Suprapubic skin (tissue), 4 donors: Measurements from ENCODE around the gene MED26. TPM values are rescaled to one million over a fixed set of nuclear protein-coding genes. Genes with fewer than 3 reads are reported as not detected.

ENCODE experiments used
- DNase-seq, 2 donors: peaks; one replicate each; pipeline ENCODE4 v3.0.0-alpha.2; 2019; ENCODE audit warnings: low spot score in 2 of 2
- H3K27ac ChIP-seq: fragments of 200-600 bp; sonication (generic); one replicate; pipeline ENCODE4 v1.5.1; 2019
- H3K27me3 ChIP-seq: fragments of 200-600 bp; sonication (generic); one replicate; pipeline ENCODE4 v1.5.1; 2019
- H3K36me3 ChIP-seq: fragments of 200-600 bp; sonication (generic); one replicate; pipeline ENCODE4 v1.5.1; 2019
- H3K4me1 ChIP-seq: fragments of 200-600 bp; sonication (generic); one replicate; pipeline ENCODE4 v1.5.1; 2019
- H3K4me3 ChIP-seq: fragments of 200-600 bp; sonication (generic); one replicate; pipeline ENCODE4 v1.5.1; 2019; ENCODE audit warnings: mild to moderate bottlenecking
- H3K9me3 ChIP-seq: fragments of 200-600 bp; sonication (generic); one replicate; pipeline ENCODE4 v1.5.1; 2019
- CTCF ChIP-seq, 2 donors: fragments of 200-600 bp in 1 of 2; fragments of 450-650 bp in 1 of 2; sonication (generic) in 1 of 2; IDR thresholded peaks; one replicate each; pipeline ENCODE4 v1.5.1; 2016 to 2019; ENCODE audit warnings: antibody characterized with exemption in 2 of 2, mild to moderate bottlenecking in 1 of 2, moderate library complexity in 1 of 2
- EP300 ChIP-seq: sonication (generic); formaldehyde crosslinking; IDR thresholded peaks from one replicate; pipeline ENCODE4 v1.6.1; 2017; ENCODE audit warnings: antibody characterized with exemption
- POLR2A ChIP-seq, 2 donors: fragments of 450-650 bp; IDR thresholded peaks; one replicate each; pipeline ENCODE4 v1.6.1; 2017; ENCODE audit warnings: antibody characterized with exemption in 2 of 2, mild to moderate bottlenecking in 2 of 2, moderate library complexity in 2 of 2
- POLR2AphosphoS5 ChIP-seq, 3 donors: sonication (generic); formaldehyde crosslinking; IDR thresholded peaks; one replicate each; pipeline ENCODE4 v1.6.1; 2017; ENCODE audit warnings: antibody characterized with exemption in 3 of 3
- WGBS: methylation state at CpG from one replicate; pipeline ENCODE4 v1.1.5; 2018; 5-methylcytosine and 5-hydroxymethylcytosine counted together
- total RNA-seq, 4 donors: library from RNA; depleted of rRNA; stranded (reverse); fragments of >200 nt; gene quantifications; one replicate each; pipeline ENCODE4 v1.1.0, GENCODE V29; 2016

The MED26 gene
- total RNA-seq, 4 donors from 2014 or later = 13.1 to 15.4 (median 14.6) TPM

- no peak for TF ChIP-seq POLR2AphosphoS5 (IDR thresholded peaks at IDR 0.05)
- TF ChIP-seq POLR2A (IDR thresholded peaks at IDR 0.05) = no peak
- TF ChIP-seq CTCF (IDR thresholded peaks at IDR 0.05) = peak in 1 of 2 donors; percentile 18
- TF ChIP-seq EP300 = no peak
- Histone ChIP-seq H3K4me1 (no peaks in the 10 kb centered on the region), H3K4me3 (no peak overlapping the region), H3K9me3 (no peaks in the 10 kb centered on the region), H3K27me3 (no peaks in the 10 kb centered on the region), H3K27ac (peak overlapping the region; percentile 69), H3K36me3 (peaks cover 100% of the 10 kb centered on the region)
- 90% methylated on average over 12 of the region's 12 CpGs for WGBS
- no peak for DNase-seq
Observed at GRCh38 chr19:16527971-16528521, 100.0 kb downstream of the MED26 start.

GRCh38 chr19:16527334-16527935 lies 100.6 kb downstream of the MED26 start:
- WGBS = 64% methylated on average over 7 of the region's 14 CpGs
- Histone ChIP-seq H3K9me3 (no peaks in the 10 kb centered on the region), H3K36me3 (peaks cover 100% of the 10 kb centered on the region), H3K27ac (peak overlapping the region; percentile 69), H3K27me3 (no peaks in the 10 kb centered on the region), H3K4me3 (no peak overlapping the region), H3K4me1 (no peaks in the 10 kb centered on the region)
- TF ChIP-seq CTCF (IDR thresholded peaks at IDR 0.05) = no peak
- no peak for TF ChIP-seq EP300
- TF ChIP-seq POLR2A (IDR thresholded peaks at IDR 0.05) = no peak
- no peak for TF ChIP-seq POLR2AphosphoS5 (IDR thresholded peaks at IDR 0.05)
- no peak for DNase-seq

GRCh38 chr19:16525751-16526481 lies 102.1 kb downstream of the MED26 start:
- H3K27me3 ChIP-seq = no peaks in the 10 kb centered on the region
- H3K4me1 ChIP-seq = no peaks in the 10 kb centered on the region
- WGBS = 97% methylated on average over 18 of the region's 29 CpGs
- peak in 1 of 2 donors; percentile 44 for DNase-seq
- no peak overlapping the region for H3K4me3 ChIP-seq
- TF ChIP-seq POLR2A (IDR thresholded peaks at IDR 0.05) (no peak), POLR2AphosphoS5 (IDR thresholded peaks at IDR 0.05) (no peak), EP300 (no peak), CTCF (IDR thresholded peaks at IDR 0.05) (no peak)
- H3K36me3 ChIP-seq = peaks cover 100% of the 10 kb centered on the region
- H3K27ac ChIP-seq = peak overlapping the region; percentile 16
- no peaks in the 10 kb centered on the region for H3K9me3 ChIP-seq

GRCh38 chr19:16524991-16525734 lies 102.8 kb downstream of the MED26 start:
- TF ChIP-seq POLR2AphosphoS5 (IDR thresholded peaks at IDR 0.05) (no peak), EP300 (no peak), CTCF (IDR thresholded peaks at IDR 0.05) (no peak), POLR2A (IDR thresholded peaks at IDR 0.05) (no peak)
- Histone ChIP-seq H3K27me3 (no peaks in the 10 kb centered on the region), H3K9me3 (no peaks in the 10 kb centered on the region), H3K27ac (no peak overlapping the region), H3K36me3 (peaks cover 100% of the 10 kb centered on the region), H3K4me3 (no peak overlapping the region), H3K4me1 (no peaks in the 10 kb centered on the region)
- peak in 1 of 2 donors; percentile 59 for DNase-seq
- WGBS = 96% methylated on average over 45 of the region's 54 CpGs

Other genes with a start within 250 kb of the MED26 start
- gene EPS15L1, start 156.2 kb downstream of the MED26 start, total RNA-seq = 10 to 100 TPM; 27.3 to 59.2 (median 33.4) TPM
- gene CALR3, start 132.0 kb downstream of the MED26 start, total RNA-seq = not detected
- 1 to 10 TPM; 2.7 to 7.4 (median 6.5) TPM for gene C19orf44, start 131.8 kb downstream of the MED26 start, total RNA-seq
- gene CHERP, start 85.8 kb downstream of the MED26 start, total RNA-seq = 10 to 100 TPM; 13.3 to 35.6 (median 18.9) TPM
- gene SLC35E1, start 55.8 kb downstream of the MED26 start, total RNA-seq = 10 to 100 TPM; 49.8 to 64.8 (median 56.3) TPM
- gene SMIM7, start 31.9 kb upstream of the MED26 start, total RNA-seq = 100 to 1,000 TPM in 2 of 4 donors, 10 to 100 TPM in 2; 77.3 to 121 (median 98.8) TPM
- 1 to 10 TPM; 2.3 to 2.8 (median 2.7) TPM for gene TMEM38A, start 32.9 kb upstream of the MED26 start, total RNA-seq
- gene NWD1, start 91.6 kb upstream of the MED26 start, total RNA-seq = 1 to 10 TPM in 2 of 4 donors, under 1 TPM in 2; 0.68 to 1.5 (median 1.1) TPM
- 100 to 1,000 TPM in 1 of 4 donors, 10 to 100 TPM in 3; 32.1 to 122 (median 39.4) TPM for gene SIN3B, start 201.2 kb upstream of the MED26 start, total RNA-seq